NCI-H446 treated with DMSO at 0.1 percent for 48 hours (cell line): ENCODE results near the gene PON1.

Experiments
- DNase-seq: peaks from one replicate; lab custom pipeline; 2025; lab: John Stamatoyannopoulos, UW

Gene PON1

DNA sequence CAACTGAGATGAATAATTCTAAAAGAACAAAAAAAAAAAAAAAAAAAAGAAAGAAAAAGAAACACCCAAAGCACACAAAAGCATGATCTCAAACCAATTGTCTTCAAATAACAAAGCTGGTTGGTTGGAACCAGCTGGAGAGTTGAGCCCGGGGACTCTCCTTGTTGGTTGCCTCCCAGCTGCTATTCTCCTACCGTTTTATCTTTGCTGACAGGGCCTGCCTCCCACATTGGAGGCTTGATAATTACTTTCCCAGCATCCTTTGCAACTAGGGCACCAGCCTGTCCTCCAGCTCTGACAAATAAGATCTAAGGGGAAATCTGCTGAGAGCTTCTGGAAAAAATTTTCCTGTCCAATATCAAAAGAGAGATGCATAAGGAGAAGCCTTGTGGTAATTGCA, 6.8 kb downstream of the PON1 start:
- no peak for DNase-seq

DNA sequence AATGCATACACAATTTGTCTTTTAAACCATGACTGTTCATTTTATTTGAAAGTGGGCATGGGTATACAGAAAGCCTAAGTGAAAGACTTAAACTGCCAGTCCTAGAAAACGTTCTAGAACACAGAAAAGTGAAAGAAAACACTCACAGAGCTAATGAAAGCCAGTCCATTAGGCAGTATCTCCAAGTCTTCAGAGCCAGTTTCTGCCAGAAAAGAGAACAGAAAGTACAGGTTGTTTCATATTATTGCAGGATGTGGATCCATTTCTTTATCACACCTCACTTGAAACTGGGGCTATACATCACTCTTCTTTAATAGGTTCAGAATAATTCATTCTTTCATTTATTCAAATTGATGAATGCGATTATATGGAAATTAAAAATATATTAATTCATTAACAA, 7.7 kb downstream of the PON1 start:
- no peak for DNase-seq

- no peak for DNase-seq
Measured at GRCh38 chr7:95312561-95312960, 11.8 kb downstream of the PON1 start.

DNA sequence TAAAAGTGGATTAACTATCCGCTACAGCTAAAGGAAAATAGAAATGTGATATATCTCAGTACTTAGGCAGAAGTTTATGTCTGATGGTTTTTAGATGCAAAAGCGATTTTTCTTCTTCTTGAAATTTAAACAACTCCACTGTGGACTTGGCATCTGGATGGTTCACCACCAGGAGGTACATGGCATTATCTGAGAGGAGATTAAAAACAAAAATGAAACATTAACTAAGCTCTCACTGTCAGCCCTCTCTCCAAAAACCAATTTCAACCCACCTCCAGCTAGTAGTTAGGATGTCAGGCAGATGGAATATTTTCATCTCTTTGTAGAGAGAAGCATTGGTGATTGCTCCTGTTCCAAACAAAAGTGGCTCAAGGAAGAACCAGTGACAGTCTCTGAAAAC, 12.9 kb downstream of the PON1 start:
- DNase-seq = no peak

DNA sequence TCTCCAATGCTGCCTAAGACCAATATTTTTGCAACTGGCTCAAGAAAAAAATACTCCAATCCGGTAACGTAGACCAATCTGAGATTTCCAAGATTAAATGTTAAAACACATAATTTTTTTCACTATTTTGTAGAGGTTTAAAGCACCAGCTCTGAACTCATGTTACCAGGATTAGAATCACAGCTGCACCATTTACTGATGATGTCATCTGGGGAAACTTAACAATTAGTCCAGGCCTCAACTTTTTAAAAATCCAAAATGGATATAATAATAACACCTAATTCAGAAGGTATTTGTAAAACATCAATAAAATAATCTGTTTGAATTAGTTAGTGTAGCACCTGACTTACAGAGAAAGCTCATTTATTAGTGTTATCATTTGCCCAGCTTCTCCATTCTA, 14.4 kb downstream of the PON1 start:
- no peak for DNase-seq

DNA sequence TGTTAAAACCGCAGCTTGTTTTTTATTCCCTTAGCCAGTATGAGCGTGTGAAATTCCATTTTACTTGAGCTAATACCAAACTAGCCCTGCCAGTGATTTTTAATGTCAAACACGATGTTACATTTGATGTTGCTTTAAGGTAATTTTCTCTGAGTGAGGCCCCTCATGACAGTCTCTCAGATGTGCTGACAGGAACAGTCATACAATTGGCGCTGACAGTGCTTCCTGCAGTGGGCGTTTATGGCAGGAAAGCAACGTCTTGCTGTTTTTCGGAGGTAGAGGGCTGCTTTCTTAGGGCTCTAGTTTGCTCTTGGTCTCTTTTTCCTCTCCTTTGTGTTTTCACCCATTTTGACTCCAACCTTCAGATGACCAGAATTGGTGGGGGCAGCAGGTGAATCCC, 19.3 kb downstream of the PON1 start:
- no peak for DNase-seq

GRCh38 chr7:95303013-95303905, 21.1 kb downstream of the PON1 start:
- DNase-seq = no peak

DNA sequence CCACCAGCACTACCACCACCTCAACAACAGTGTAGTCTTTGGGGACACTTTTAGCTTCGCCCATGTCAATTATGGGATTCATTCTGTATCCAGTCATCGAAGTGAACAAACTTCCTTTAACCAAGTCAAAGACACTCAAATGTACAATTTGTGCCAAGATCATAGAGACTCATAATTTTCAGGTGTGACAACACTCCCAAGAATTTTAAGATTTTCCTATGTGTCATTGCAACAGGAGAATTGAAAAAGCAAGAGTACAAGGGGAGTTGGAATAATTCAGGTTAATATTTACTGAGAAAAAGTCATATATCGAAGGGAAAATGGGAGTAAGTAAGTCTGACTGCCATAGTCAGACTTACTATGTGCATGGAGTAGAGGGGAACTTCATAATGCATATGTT, 26.2 kb downstream of the PON1 start:
- no peak for DNase-seq

- no peak for DNase-seq
Measured at GRCh38 chr7:95297041-95297440, 27.3 kb downstream of the PON1 start.

DNA sequence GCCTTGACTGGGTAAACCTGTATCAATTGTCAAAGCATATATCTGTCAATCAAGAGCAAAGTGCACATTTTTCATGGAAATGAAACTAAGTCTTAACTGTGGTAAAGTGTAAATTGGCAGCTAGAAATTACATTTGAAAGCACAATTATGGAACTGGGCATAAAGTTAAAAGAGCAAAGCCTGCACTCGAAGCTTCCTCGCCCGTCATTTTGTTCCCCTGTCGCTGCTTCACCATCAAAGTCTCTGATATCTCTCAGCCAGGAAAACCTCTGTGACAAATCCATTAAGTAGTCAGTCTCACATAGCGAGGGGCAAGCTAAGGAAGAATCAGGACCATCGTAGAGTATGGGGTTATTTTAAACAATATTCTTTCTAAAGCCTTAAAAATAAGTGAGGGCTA, 27.9 kb downstream of the PON1 start:
- DNase-seq = no peak

- no peak for DNase-seq
Measured at GRCh38 chr7:95295397-95295796, 28.9 kb downstream of the PON1 start.

DNA sequence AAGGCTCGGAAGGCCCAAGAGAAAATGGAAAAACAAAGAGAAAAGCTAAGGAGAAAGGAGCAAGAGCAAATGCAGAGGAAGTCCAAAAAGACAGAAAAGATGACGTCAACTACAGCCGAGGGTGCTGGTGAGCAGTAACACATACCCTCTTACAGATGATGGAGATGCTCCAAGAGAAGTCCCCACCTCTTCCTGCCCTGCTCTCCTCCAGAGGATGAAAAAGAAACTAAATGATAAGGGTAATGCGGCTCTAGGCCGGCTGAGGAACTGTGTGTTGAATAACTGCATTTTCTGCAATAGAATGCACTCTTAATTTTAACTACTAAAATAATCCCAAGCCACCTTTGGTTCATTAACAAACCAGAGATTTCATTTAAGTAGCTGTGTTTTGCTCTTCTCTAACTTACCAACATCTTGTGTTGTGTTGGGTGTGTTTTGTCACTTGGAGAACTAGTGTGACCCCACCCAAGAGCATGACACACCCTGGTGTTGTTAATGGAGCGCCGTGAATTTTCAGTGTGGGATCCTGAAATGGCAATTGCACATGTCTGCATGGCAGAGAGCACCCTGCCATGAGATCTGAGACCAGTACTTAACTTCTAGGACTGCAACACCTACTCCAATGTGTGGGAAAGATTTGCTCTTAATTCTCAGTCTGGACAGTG, 34.0 kb downstream of the PON1 start:
- no peak for DNase-seq

GRCh38 chr7:95286096-95286495, 38.2 kb downstream of the PON1 start:
- no peak for DNase-seq

DNA sequence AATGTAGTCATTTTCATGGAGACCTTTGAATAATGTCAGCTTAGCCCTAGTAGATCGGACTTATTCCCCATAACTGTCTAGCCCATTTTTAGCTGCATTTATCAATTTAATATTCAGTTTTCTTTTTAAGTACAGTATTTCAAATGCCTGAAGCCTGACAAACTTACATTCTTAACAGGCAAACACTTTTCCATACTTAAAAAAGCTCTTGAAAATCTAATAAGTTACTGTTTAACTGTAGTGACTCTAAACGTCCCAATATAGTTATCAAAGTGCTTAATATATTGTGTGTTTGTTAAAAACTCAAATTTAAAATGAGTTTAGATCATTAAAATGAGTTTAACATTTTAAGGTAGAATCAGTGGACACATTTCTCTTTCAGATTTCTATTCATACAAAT, 44.9 kb downstream of the PON1 start:
- no peak for DNase-seq

DNA sequence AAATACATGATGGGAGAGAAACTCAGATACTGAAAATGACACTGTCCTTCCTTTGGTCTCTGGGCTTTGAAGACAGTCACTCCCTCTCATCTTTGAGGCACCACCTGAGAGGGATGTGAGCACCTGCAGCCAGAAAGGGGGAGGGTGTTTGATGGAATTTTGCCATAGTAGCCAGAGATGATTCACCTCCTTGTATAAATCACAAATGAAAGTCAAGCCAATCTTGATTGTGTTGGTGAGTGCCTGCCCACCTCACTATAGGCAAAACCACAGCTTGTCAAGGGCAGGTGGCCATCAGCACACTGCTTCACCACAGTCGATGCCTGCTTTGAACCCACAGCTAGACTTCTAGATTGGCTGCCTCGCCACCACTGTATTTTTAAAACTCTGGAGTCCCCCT, 48.2 kb downstream of the PON1 start:
- no peak for DNase-seq

DNA sequence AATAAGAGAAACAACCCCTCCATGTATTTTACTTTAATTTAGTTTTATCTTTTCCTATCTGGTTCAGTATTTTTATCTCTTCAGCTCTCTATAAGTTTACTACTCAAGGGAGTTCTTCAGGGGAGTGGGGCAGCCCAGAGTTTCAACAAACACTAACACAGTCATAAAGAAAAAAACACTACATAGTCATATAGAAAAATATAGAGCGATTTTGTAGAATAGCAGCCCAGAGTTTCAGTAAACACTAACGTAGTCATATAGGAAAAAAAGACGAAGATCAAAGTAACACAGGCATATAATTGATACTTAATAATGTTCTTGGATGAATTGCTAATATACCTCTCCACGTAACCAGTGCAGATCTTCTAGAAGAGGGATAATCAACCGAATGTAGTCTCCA, 54.7 kb downstream of the PON1 start:
- DNase-seq = no peak

DNA sequence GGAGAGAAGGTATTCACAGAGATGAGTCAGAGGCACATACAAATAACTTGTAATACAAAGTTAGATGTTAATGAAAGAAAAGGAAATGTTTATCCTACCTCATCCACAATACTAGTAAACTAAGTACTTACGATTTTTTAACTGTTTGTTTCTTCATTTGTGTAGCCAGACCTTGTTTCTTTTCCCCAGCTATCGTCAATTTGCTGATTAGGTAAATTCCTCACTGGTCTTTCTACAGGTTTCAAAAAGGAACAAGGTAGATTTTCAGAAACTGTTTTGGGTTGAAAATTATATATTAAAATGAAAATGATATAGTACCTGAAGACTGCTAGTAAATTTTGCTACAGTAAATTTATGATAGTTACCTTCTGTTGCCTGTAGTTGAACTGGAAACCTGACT, 56.6 kb downstream of the PON1 start:
- DNase-seq = no peak

- no peak for DNase-seq
Measured at GRCh38 chr7:95265634-95266033, 58.7 kb downstream of the PON1 start.

GRCh38 chr7:95264363-95264891, 59.9 kb downstream of the PON1 start:
- DNase-seq = no peak

GRCh38 chr7:95263785-95264362, 60.5 kb downstream of the PON1 start:
- DNase-seq = no peak

- DNase-seq = no peak
Measured at GRCh38 chr7:95262875-95263274, 61.5 kb downstream of the PON1 start.

GRCh38 chr7:95261895-95262415, 62.4 kb downstream of the PON1 start:
- DNase-seq = no peak

GRCh38 chr7:95255691-95256090, 68.6 kb downstream of the PON1 start:
- no peak for DNase-seq
